Kidney (tissue), 14 donors: ENCODE results near the gene CD80. TPM values are rescaled to one million over a fixed set of nuclear protein-coding genes. Genes with fewer than 3 reads are reported as not detected.

Experiments used
- DNase-seq, 5 donors: peaks; one replicate each; pipeline ENCODE4 v3.0.0-alpha.2; 2013 to 2020
- FAIRE-seq: peaks from 2 replicates; lab custom pipeline; 2012; peaks lifted over from hg19 to GRCh38; lab: Jason Lieb, UNC
- H3K27ac ChIP-seq, 2 donors: one replicate each; pipeline ENCODE4 v1.7.0; 2013; ENCODE audit warnings: low read depth in 2 of 2, low read length in 2 of 2, inconsistent platforms in 1 of 2
- H3K27me3 ChIP-seq: one replicate; pipeline ENCODE4 v1.7.1; 2013; ENCODE audit warnings: low read length, inconsistent platforms; ENCODE audit not compliant: control insufficient read depth, insufficient read depth
- H3K36me3 ChIP-seq, 3 donors: one replicate each; pipeline versions ENCODE4 v1.7.0 to v1.7.1; 2013; ENCODE audit warnings: low read length in 3 of 3, control low read depth in 1 of 3, inconsistent platforms in 1 of 3; ENCODE audit not compliant: insufficient read depth in 3 of 3, control insufficient read depth in 2 of 3
- H3K4me1 ChIP-seq, 3 donors: one replicate each; pipeline versions ENCODE4 v1.7.0 to v1.7.1; 2013; ENCODE audit warnings: low read length in 3 of 3, inconsistent platforms in 1 of 3, low read depth in 1 of 3; ENCODE audit not compliant: control insufficient read depth in 2 of 3, insufficient read depth in 2 of 3
- H3K4me3 ChIP-seq, 3 donors: one replicate each; pipeline versions ENCODE4 v1.7.0 to v1.8.1; 2013; ENCODE audit warnings: low read length in 3 of 3, control low read depth in 1 of 3, inconsistent platforms in 1 of 3
- H3K9ac ChIP-seq, 3 donors: one replicate each; pipeline versions ENCODE4 v1.7.0 to v1.7.1; 2013; ENCODE audit warnings: low read length in 3 of 3, control low read depth in 1 of 3, inconsistent platforms in 1 of 3
- H3K9me3 ChIP-seq, 3 donors: one replicate each; pipeline versions ENCODE4 v1.7.0 to v1.7.1; 2013; ENCODE audit warnings: low read length in 3 of 3, control low read depth in 1 of 3, inconsistent platforms in 1 of 3; ENCODE audit not compliant: control insufficient read depth in 2 of 3, insufficient read depth in 1 of 3
- CTCF ChIP-seq: IDR thresholded peaks from 3 replicates; pipeline ENCODE4 v1.5.1; 2012; ENCODE audit warnings: mild to moderate bottlenecking, moderate library complexity, borderline replicate concordance; ENCODE audit not compliant: insufficient read depth; ENCODE audit errors: extremely low read depth
- intact Hi-C: fragments of 100-400 bp; cut with DNase I; formaldehyde crosslinking; loops from one replicate; pipeline ENCODE4 v1.11.1; 2022
- polyA plus RNA-seq: library from polyadenylated mRNA; stranded (reverse); fragments of 350-450 nt; fragmentation: Illumina TruSeq; extraction: RNeasy Lipid Tissue Mini Kit (QIAGEN cat#74804); gene quantifications from one replicate; pipeline ENCODE4 v1.2.3, GENCODE V29; 2014; ENCODE audit warnings: low read depth, low replicate concordance; ENCODE audit not compliant: insufficient read depth
- total RNA-seq: library from RNA; stranded (reverse); fragmentation: NEBNext Ultra II Directional; extraction: Animal tissue kit (Norgen Biotek cat#: 25700); gene quantifications from one replicate; pipeline ENCODE4 v1.2.1, GENCODE V29; 2021
- donor health status: control.
- donor health status: control.
- donor health status: control.
- donor health status: control.
- donor health status: control.
- donor health status: DM: yes; HTN: yes; CAD: no.
- donor health status: Normal renal cell carcinoma (clear cell type).

The CD80 gene
- total and polyA plus RNA-seq, 2 donors from 2014 or later, result 1.2 TPM; not detected in 1

GRCh38 chr3:119508172-119508845 lies 51.1 kb downstream of the CD80 start:
- H3K4me1 ChIP-seq, result no peaks in the 10 kb centered on the region
- H3K36me3 ChIP-seq, result peaks cover 3 to 43% (median 14%) of the 10 kb centered on the region in 3 donors
- H3K4me3 ChIP-seq, result no peak overlapping the region
- DNase-seq, result no peak
- H3K27me3 ChIP-seq, result no peaks in the 10 kb centered on the region
- no peak overlapping the region for H3K9ac ChIP-seq
- no peak for TF ChIP-seq CTCF
- no peaks in the 10 kb centered on the region for H3K9me3 ChIP-seq
- no peak overlapping the region for H3K27ac ChIP-seq
- intact Hi-C loops, result no loop called here
- no peak for FAIRE-seq

GRCh38 chr3:119507404-119507803 lies 52.0 kb downstream of the CD80 start:
- Histone ChIP-seq H3K4me3 (no peak overlapping the region), H3K36me3 (peaks cover 3 to 44% (median 14%) of the 10 kb centered on the region in 3 donors), H3K4me1 (no peaks in the 10 kb centered on the region), H3K9me3 (no peaks in the 10 kb centered on the region), H3K27me3 (no peaks in the 10 kb centered on the region), H3K9ac (no peak overlapping the region), H3K27ac (no peak overlapping the region)
- intact Hi-C loops, result no loop called here
- TF ChIP-seq CTCF, result no peak
- no peak for FAIRE-seq
- DNase-seq, result no peak

- no peak overlapping the region for H3K27ac ChIP-seq
- no peak for FAIRE-seq
- no peak for TF ChIP-seq CTCF
- DNase-seq, result no peak
- H3K27me3 ChIP-seq, result no peaks in the 10 kb centered on the region
- H3K36me3 ChIP-seq, result peaks cover 3 to 44% (median 14%) of the 10 kb centered on the region in 3 donors
- H3K9me3 ChIP-seq, result no peaks in the 10 kb centered on the region
- no peaks in the 10 kb centered on the region for H3K4me1 ChIP-seq
- no peak overlapping the region for H3K4me3 ChIP-seq
- intact Hi-C loops, result no loop called here
- no peak overlapping the region for H3K9ac ChIP-seq
Measured at GRCh38 chr3:119506631-119507030, 52.8 kb downstream of the CD80 start.

- Histone ChIP-seq H3K9ac (peak overlapping the region in 1 of 3 donors; percentile 0), H3K4me1 (peaks cover 2 to 15% (median 13%) of the 10 kb centered on the region in 3 donors), H3K27ac (no peak overlapping the region), H3K9me3 (no peaks in the 10 kb centered on the region), H3K36me3 (peaks cover 0 to 16% (median 4%) of the 10 kb centered on the region in 3 donors), H3K4me3 (peak overlapping the region in 2 of 3 donors; percentile 10 to 14), H3K27me3 (no peaks in the 10 kb centered on the region)
- intact Hi-C loops, result no loop called here
- FAIRE-seq (no peak), DNase-seq (no peak)
- no peak for TF ChIP-seq CTCF
Measured at GRCh38 chr3:119500901-119501300, 58.5 kb downstream of the CD80 start.
